ENCODE data around the gene GPC6.
A peak's percentile ranks its signal among the peaks of the same experiment; 100 is the strongest.

GPC6 gene

GRCh38 chr13:93687261-93687660 lies 460.7 kb downstream of the GPC6 start:
- H3K4me3 ChIP-seq (replicated peaks; ENCODE audit: low read depth, low read length) = no peak overlapping the region
- no peak for DNase-seq (ENCODE audit: low read depth)
- TF ChIP-seq CTCF (IDR thresholded peaks at IDR 0.05; ENCODE audit: low read length, missing control alignments) = no peak

- no peak for DNase-seq (ENCODE audit: low read depth)
- TF ChIP-seq CTCF (IDR thresholded peaks at IDR 0.05; ENCODE audit: low read length, missing control alignments) = no peak
- no peak overlapping the region for H3K4me3 ChIP-seq (replicated peaks; ENCODE audit: low read depth, low read length)
Observed at GRCh38 chr13:93689333-93689732, 462.7 kb downstream of the GPC6 start.

- no peak overlapping the region for H3K4me3 ChIP-seq (replicated peaks; ENCODE audit: low read depth, low read length)
- DNase-seq (ENCODE audit: low read depth) = peak; percentile 59
- no peak for TF ChIP-seq CTCF (IDR thresholded peaks at IDR 0.05; ENCODE audit: low read length, missing control alignments)
Observed at GRCh38 chr13:93690139-93690538, 463.5 kb downstream of the GPC6 start.

GRCh38 chr13:93698016-93698613 lies 471.5 kb downstream of the GPC6 start:
- no peak for TF ChIP-seq CTCF (IDR thresholded peaks at IDR 0.05; ENCODE audit: low read length, missing control alignments)
- DNase-seq (ENCODE audit: low read depth) = no peak
- no peak overlapping the region for H3K4me3 ChIP-seq (replicated peaks; ENCODE audit: low read depth, low read length)

- no peak overlapping the region for H3K4me3 ChIP-seq (replicated peaks; ENCODE audit: low read depth, low read length)
- no peak for DNase-seq (ENCODE audit: low read depth)
- no peak for TF ChIP-seq CTCF (IDR thresholded peaks at IDR 0.05; ENCODE audit: low read length, missing control alignments)
Observed at GRCh38 chr13:93700115-93700514, 473.5 kb downstream of the GPC6 start.

GRCh38 chr13:93708308-93709075 lies 481.9 kb downstream of the GPC6 start:
- no peak for DNase-seq (ENCODE audit: low read depth)
- no peak for TF ChIP-seq CTCF (IDR thresholded peaks at IDR 0.05; ENCODE audit: low read length, missing control alignments)
- H3K4me3 ChIP-seq (replicated peaks; ENCODE audit: low read depth, low read length) = no peak overlapping the region
